ENCODE results near the gene RAB3D. TPM values are rescaled to one million over a fixed set of nuclear protein-coding genes. Genes with fewer than 3 reads are reported as not detected.
A peak's percentile ranks its signal among the peaks of the same experiment; 100 is the strongest.

Gene RAB3D
- total and polyA plus RNA-seq, 3 donors from 2014 or later, result 4.5 to 9.8 (median 6.7) TPM

DNA sequence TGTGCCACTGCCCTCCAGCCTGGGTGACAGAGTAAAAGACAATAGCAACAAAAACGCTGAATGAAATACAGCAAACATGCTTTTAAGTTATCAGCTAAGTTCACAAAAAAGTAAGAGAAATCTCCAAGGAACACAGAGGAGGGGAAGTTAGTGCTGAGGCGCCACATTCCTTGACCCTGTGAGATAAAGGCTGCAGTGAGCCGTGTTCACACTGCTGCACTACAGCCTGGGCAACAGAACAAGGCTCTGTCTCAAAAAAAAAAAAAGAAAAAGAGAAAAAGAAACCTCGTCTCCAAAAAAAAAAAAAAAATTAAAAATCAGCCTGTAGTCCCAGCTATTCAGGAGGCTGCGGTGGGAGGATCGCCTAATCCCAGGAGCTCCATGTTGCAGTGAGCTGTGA, 60.8 kb downstream of the RAB3D start:
- Histone ChIP-seq H3K27ac (peak overlapping the region in 1 of 2 donors; percentile 62), H3K36me3 (ENCODE audit: low read depth, missing control alignments) (no peaks in the 10 kb centered on the region), H3K27me3 (no peaks in the 10 kb centered on the region), H3K4me3 (no peak overlapping the region), H3K4me1 (peaks cover 19% of the 10 kb centered on the region), H3K9me3 (no peaks in the 10 kb centered on the region)
- DNase-seq, result peak; percentile 68
- WGBS, 2 donors, result 20 to 28% methylated on average over 6 of the region's 6 CpGs
- TF ChIP-seq, protein P1, sequence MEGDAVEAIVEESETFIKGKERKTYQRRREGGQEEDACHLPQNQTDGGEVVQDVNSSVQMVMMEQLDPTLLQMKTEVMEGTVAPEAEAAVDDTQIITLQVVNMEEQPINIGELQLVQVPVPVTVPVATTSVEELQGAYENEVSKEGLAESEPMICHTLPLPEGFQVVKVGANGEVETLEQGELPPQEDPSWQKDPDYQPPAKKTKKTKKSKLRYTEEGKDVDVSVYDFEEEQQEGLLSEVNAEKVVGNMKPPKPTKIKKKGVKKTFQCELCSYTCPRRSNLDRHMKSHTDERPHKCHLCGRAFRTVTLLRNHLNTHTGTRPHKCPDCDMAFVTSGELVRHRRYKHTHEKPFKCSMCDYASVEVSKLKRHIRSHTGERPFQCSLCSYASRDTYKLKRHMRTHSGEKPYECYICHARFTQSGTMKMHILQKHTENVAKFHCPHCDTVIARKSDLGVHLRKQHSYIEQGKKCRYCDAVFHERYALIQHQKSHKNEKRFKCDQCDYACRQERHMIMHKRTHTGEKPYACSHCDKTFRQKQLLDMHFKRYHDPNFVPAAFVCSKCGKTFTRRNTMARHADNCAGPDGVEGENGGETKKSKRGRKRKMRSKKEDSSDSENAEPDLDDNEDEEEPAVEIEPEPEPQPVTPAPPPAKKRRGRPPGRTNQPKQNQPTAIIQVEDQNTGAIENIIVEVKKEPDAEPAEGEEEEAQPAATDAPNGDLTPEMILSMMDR (IDR thresholded peaks at IDR 0.05), result no peak
- TF ChIP-seq POLR2A (IDR thresholded peaks at IDR 0.05), result no peak
- intact Hi-C loops (cut with DNase I; ENCODE audit: low total_unique reads), result no loop called here

GRCh38 chr19:11274533-11275086, 64.8 kb downstream of the RAB3D start:
- no peaks in the 10 kb centered on the region for H3K36me3 ChIP-seq (ENCODE audit: low read depth, missing control alignments)
- H3K4me3 ChIP-seq, result no peak overlapping the region
- no peak for DNase-seq
- H3K27me3 ChIP-seq, result no peaks in the 10 kb centered on the region
- no peak overlapping the region for H3K27ac ChIP-seq
- no peak for TF ChIP-seq POLR2A (IDR thresholded peaks at IDR 0.05)
- TF ChIP-seq, protein P1 (IDR thresholded peaks at IDR 0.05), result no peak
- H3K9me3 ChIP-seq, result no peaks in the 10 kb centered on the region
- intact Hi-C loops (cut with DNase I; ENCODE audit: low total_unique reads), result no loop called here
- whole genome bisulfite sequencing, 2 donors, result 69% methylated on average over 4 of the region's 4 CpGs
- H3K4me1 ChIP-seq, result peaks cover 19% of the 10 kb centered on the region

DNA sequence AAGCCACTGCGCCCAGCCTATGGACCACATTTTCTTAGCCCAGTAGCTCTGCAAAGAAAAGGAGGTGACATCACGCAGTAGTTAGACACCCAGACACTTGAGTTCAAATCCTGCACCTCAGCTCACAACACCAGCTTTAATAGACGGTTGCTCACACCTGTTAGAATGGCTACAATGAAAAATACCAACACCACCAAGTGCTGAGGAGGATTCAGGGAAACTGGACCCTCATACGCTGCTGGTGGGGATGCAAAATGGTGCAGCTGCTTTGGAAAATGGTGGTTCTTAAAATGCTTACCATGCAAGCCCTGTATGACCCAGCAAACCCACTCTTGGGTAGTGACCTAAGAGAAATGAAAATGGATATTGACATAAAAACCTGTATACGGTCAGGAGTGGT, 65.5 kb downstream of the RAB3D start:
- Histone ChIP-seq H3K27ac (no peak overlapping the region), H3K4me1 (peaks cover 19% of the 10 kb centered on the region), H3K4me3 (no peak overlapping the region), H3K27me3 (no peaks in the 10 kb centered on the region), H3K9me3 (no peaks in the 10 kb centered on the region), H3K36me3 (ENCODE audit: low read depth, missing control alignments) (no peaks in the 10 kb centered on the region)
- intact Hi-C loops (cut with DNase I; ENCODE audit: low total_unique reads), result no loop called here
- no peak for TF ChIP-seq POLR2A (IDR thresholded peaks at IDR 0.05)
- TF ChIP-seq, protein P1 (IDR thresholded peaks at IDR 0.05), result no peak
- no peak for DNase-seq
- 77 to 86% methylated on average over 5 of the region's 5 CpGs for WGBS, 2 donors

DNA sequence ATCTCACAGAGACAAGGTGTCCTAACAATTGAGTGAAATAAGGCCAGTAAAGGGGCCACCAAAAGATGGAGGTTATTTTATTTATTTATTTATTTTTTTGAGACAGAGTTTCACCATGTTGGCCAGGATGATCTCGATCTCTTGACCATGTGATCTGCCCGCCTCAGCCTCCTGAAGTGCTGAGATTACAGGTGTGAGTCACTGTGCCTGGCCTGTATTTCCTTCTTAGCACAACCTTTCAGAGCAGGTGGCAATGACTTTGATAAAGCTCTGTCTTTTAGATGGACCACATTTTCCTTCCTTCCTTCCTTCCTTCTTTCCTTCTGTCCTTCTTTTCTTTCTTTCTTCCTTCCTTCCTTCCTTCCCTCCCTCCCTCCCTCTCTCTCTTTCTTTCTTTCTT, 66.2 kb downstream of the RAB3D start:
- Histone ChIP-seq H3K36me3 (ENCODE audit: low read depth, missing control alignments) (no peaks in the 10 kb centered on the region), H3K4me1 (peaks cover 16% of the 10 kb centered on the region), H3K9me3 (no peaks in the 10 kb centered on the region), H3K4me3 (no peak overlapping the region), H3K27ac (no peak overlapping the region), H3K27me3 (no peaks in the 10 kb centered on the region)
- no peak for TF ChIP-seq POLR2A (IDR thresholded peaks at IDR 0.05)
- TF ChIP-seq, protein P1 (IDR thresholded peaks at IDR 0.05), result no peak
- no peak for DNase-seq
- intact Hi-C loops (cut with DNase I; ENCODE audit: low total_unique reads), result no loop called here
- 95 to 98% methylated on average over 2 of the region's 2 CpGs for WGBS, 2 donors

Other genes with a start within 250 kb of the RAB3D start
- 1 to 10 TPM; 7.1 to 7.4 TPM for gene SPC24, start 183.9 kb downstream of the RAB3D start, total RNA-seq
- 5.4 TPM for gene SPC24, start 183.9 kb downstream of the RAB3D start, polyA plus RNA-seq (ENCODE audit: insufficient read depth, low read depth, low replicate concordance)
- 100 to 1,000 TPM in 1 of 2 donors, 10 to 100 TPM in 1; 98.9 to 161 TPM for gene KANK2, start 142.1 kb downstream of the RAB3D start, total RNA-seq
- 77.7 TPM for gene KANK2, start 142.1 kb downstream of the RAB3D start, polyA plus RNA-seq (ENCODE audit: insufficient read depth, low read depth, low replicate concordance)
- not detected for gene ANGPTL8, start 100.0 kb downstream of the RAB3D start, total RNA-seq
- gene ANGPTL8, start 100.0 kb downstream of the RAB3D start, polyA plus RNA-seq (ENCODE audit: insufficient read depth, low read depth, low replicate concordance), result not detected
- 10 to 100 TPM; 32.5 to 45.0 TPM for gene DOCK6, start 77.1 kb downstream of the RAB3D start, total RNA-seq
- 18.4 TPM for gene DOCK6, start 77.1 kb downstream of the RAB3D start, polyA plus RNA-seq (ENCODE audit: insufficient read depth, low read depth, low replicate concordance)
- 100 to 1,000 TPM in 1 of 2 donors, 10 to 100 TPM in 1; 42.5 to 137 TPM for gene TSPAN16, start 43.5 kb downstream of the RAB3D start, total RNA-seq
- gene TSPAN16, start 43.5 kb downstream of the RAB3D start, polyA plus RNA-seq (ENCODE audit: insufficient read depth, low read depth, low replicate concordance), result 180 TPM
- gene TMEM205, start 6.6 kb upstream of the RAB3D start, total RNA-seq, result 100 to 1,000 TPM; 174 to 213 TPM
- gene TMEM205, start 6.6 kb upstream of the RAB3D start, polyA plus RNA-seq (ENCODE audit: insufficient read depth, low read depth, low replicate concordance), result 132 TPM
- 10 to 100 TPM; 41.3 to 59.8 TPM for gene CCDC159, start 6.9 kb upstream of the RAB3D start, total RNA-seq
- gene CCDC159, start 6.9 kb upstream of the RAB3D start, polyA plus RNA-seq (ENCODE audit: insufficient read depth, low read depth, low replicate concordance), result 99.0 TPM
- gene PLPPR2, start 15.8 kb upstream of the RAB3D start, total RNA-seq, result 10 to 100 TPM; 27.1 to 28.9 TPM
- 20.3 TPM for gene PLPPR2, start 15.8 kb upstream of the RAB3D start, polyA plus RNA-seq (ENCODE audit: insufficient read depth, low read depth, low replicate concordance)
- gene SWSAP1, start 35.0 kb upstream of the RAB3D start, total RNA-seq, result 1 to 10 TPM; 6.5 to 7.0 TPM
- gene SWSAP1, start 35.0 kb upstream of the RAB3D start, polyA plus RNA-seq (ENCODE audit: insufficient read depth, low read depth, low replicate concordance), result 4.9 TPM
- gene EPOR, start 44.7 kb upstream of the RAB3D start, total RNA-seq, result 1 to 10 TPM; 5.7 to 7.6 TPM
- gene EPOR, start 44.7 kb upstream of the RAB3D start, polyA plus RNA-seq (ENCODE audit: insufficient read depth, low read depth, low replicate concordance), result 4.3 TPM
- gene RGL3, start 79.7 kb upstream of the RAB3D start, total RNA-seq, result 1 to 10 TPM; 3.1 to 3.6 TPM
- gene RGL3, start 79.7 kb upstream of the RAB3D start, polyA plus RNA-seq (ENCODE audit: insufficient read depth, low read depth, low replicate concordance), result 5.5 TPM
- 10 to 100 TPM in 1 of 2 donors, 1 to 10 TPM in 1; 9.7 to 14.8 TPM for gene ODAD3, start 95.5 kb upstream of the RAB3D start, total RNA-seq
- 18.3 TPM for gene ODAD3, start 95.5 kb upstream of the RAB3D start, polyA plus RNA-seq (ENCODE audit: insufficient read depth, low read depth, low replicate concordance)
- gene PRKCSH, start 96.0 kb upstream of the RAB3D start, total RNA-seq, result 100 to 1,000 TPM; 214 to 256 TPM
- 266 TPM for gene PRKCSH, start 96.0 kb upstream of the RAB3D start, polyA plus RNA-seq (ENCODE audit: insufficient read depth, low read depth, low replicate concordance)
- 1 to 10 TPM; 6.1 to 7.5 TPM for gene ELAVL3, start 141.4 kb upstream of the RAB3D start, total RNA-seq
- 0.74 TPM for gene ELAVL3, start 141.4 kb upstream of the RAB3D start, polyA plus RNA-seq (ENCODE audit: insufficient read depth, low read depth, low replicate concordance)
- 10 to 100 TPM; 36.8 to 53.3 TPM for gene ZNF653, start 166.2 kb upstream of the RAB3D start, total RNA-seq
- 45.9 TPM for gene ZNF653, start 166.2 kb upstream of the RAB3D start, polyA plus RNA-seq (ENCODE audit: insufficient read depth, low read depth, low replicate concordance)
- gene ECSIT, start 189.5 kb upstream of the RAB3D start, total RNA-seq, result 10 to 100 TPM; 45.4 to 58.7 TPM
- gene ECSIT, start 189.5 kb upstream of the RAB3D start, polyA plus RNA-seq (ENCODE audit: insufficient read depth, low read depth, low replicate concordance), result 28.9 TPM
- gene CNN1, start 199.2 kb upstream of the RAB3D start, total RNA-seq, result 100 to 1,000 TPM; 130 to 151 TPM
- 218 TPM for gene CNN1, start 199.2 kb upstream of the RAB3D start, polyA plus RNA-seq (ENCODE audit: insufficient read depth, low read depth, low replicate concordance)
- gene ELOF1, start 219.6 kb upstream of the RAB3D start, total RNA-seq, result 100 to 1,000 TPM; 131 to 184 TPM
- 262 TPM for gene ELOF1, start 219.6 kb upstream of the RAB3D start, polyA plus RNA-seq (ENCODE audit: insufficient read depth, low read depth, low replicate concordance)
- 1 to 10 TPM; 4.2 to 6.8 TPM for gene ACP5, start 238.0 kb upstream of the RAB3D start, total RNA-seq
- gene ACP5, start 238.0 kb upstream of the RAB3D start, polyA plus RNA-seq (ENCODE audit: insufficient read depth, low read depth, low replicate concordance), result 20.5 TPM